ENCODE data around the gene FADS1. TPM values are rescaled to one million over a fixed set of nuclear protein-coding genes. Genes with fewer than 3 reads are reported as not detected.

Gene FADS1
- total RNA-seq, 1 donor from 2014 or later: 34.8 TPM

DNA sequence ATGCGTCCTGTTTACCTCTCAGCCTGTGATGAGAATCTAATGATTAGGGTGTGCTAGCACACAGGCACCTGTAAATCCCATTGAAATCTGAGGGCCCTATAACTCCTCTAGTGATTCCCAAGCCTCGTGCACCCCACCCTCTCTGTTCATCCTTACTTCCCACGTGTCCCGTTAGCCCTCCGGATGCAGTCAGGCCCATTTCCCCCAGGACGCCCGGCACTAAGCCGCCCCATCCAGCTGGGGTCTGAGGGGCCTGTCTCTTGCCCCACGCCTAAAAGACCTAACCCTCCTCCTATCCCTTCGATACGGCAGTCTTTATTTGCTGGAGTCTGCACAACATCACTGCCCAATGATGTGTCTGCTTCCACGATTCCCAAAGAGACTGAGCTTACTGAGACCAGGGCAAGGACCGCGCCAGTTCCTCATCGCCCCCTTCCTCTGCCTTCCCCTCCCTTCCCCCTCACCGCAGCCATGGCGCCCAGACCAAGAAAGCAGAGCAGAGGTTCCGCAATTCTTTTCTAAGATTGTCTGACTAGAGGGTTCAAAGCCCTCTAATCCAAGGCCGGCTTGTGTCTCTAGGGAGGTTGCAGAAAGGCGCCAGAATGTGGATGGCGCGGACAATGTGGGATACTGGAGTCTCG, 10.2 kb upstream of the FADS1 start:
- DNase-seq: peak; percentile 52

- DNase-seq: no peak
Measured at GRCh38 chr11:61820174-61820573, 3.4 kb upstream of the FADS1 start.

DNA sequence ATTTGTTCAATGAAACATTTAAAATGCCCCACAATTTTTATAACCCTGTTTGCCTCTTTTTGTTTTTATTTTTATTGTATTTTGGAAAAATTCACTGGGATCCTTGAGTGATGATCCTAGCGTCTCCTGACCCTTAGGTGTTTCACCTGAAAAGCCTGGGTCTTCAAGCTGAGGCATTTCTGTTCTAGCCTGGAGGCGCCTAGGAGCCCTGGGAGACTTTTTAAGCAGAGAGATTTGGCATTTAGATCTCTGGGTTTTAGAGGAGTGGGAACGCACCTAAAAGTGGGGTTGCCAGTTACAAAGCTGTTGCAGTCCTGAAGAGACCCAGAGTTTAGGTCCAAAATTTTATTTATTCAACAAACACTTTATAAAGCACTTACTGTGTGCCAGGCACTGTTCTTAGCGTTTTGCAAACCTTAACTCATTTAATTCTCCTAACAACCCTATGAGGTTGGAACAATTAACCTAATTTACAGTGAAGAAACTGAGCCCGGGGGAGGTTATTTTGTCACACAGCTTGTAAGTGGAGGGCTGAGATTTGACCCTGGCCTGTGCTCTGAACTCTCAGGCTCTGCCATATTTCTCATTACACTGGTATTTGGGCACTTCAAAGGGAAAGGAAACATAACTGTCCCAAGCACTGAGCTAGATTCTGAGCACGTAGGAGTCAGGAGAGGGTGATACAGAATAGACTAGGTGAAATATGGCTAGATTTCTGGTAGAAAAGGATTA, 834 bp upstream of the FADS1 start:
- DNase-seq: no peak

DNA sequence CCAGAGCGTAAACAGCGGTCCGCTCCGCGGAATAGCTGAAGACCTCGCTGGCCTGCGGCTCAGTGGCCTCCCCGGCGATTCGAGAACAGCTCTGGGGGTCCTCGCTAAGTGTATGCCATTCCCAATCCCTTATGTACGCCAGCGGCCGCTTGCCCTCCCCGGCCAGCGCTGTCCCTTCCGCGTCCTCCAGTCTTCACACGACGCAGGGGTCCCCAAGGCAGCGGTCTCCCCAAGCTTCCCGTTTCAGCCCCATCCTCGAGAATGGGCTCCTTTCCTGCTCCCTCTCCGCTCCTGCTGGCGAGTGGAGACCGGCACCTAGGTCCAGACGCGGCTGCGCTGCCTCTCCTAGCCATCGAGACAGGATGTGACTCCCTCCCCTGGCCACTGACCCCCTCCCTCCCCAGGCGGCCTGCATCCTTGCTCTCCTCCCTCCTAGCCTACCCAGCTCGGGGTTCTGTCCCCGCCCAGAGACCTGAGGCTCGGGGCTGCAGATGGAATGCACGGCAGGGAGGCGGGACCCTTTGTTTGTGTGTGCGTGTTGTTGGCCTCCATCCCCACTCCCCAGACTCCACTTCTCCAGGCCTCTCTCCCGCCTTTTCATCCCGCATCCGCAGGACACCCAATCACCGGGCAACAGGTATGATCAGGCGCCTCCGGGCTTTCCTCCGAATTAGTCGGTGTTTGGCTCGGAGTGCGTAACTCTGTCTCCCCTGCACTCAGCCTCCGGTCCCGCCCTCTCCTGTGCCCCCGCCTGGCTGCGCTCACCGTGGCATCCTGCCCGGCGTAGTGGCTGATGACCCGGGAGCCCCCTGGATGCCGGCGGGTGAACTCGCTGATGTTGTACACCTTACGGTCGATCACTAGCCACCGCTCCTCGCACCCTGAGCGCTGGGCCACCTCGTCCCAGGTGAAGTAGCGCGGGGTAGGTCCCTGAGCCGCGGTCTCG, 740 bp downstream of the FADS1 start:
- peak; percentile 36 for DNase-seq

DNA sequence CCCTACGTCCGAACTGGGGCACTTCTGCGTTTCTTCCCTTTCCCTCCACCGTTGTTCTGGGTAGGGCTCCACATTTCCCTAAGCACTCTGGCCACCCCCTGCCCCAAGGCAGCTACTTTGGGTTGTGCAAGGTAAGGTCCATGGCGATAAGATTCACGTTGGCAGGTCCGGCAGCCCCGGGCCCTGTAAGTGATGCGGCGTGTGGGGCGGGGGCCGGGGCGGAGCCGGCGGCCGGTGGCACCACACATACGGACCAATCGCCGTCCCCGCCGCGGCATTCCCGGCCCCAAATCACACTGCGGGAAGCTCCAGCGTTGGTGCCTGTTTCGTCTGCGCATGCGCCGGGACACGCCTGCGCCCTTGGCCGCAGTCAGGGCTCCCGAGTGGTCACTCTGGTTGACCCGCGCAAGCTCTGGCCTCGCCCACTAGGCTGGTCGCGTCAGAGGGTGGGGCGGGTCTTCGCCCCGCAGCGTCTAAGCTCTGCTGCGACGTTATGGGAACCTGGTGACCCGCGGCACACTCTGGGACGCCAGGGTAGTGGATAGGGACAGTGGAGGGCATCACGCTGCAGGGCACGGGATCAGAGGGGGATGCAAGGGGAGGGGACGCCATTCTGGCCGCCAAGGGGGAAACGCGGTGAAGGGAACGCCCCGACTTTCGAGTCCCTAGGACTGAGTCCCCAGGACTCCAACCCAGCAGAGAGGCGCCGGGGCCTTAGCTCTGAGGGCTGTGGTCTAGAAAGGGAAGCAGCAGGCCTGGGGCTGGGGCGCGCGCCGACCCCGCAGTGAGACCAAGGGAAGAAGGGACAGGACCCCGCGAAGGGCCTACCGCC, 1.6 kb downstream of the FADS1 start:
- peak; percentile 88 for DNase-seq

DNA sequence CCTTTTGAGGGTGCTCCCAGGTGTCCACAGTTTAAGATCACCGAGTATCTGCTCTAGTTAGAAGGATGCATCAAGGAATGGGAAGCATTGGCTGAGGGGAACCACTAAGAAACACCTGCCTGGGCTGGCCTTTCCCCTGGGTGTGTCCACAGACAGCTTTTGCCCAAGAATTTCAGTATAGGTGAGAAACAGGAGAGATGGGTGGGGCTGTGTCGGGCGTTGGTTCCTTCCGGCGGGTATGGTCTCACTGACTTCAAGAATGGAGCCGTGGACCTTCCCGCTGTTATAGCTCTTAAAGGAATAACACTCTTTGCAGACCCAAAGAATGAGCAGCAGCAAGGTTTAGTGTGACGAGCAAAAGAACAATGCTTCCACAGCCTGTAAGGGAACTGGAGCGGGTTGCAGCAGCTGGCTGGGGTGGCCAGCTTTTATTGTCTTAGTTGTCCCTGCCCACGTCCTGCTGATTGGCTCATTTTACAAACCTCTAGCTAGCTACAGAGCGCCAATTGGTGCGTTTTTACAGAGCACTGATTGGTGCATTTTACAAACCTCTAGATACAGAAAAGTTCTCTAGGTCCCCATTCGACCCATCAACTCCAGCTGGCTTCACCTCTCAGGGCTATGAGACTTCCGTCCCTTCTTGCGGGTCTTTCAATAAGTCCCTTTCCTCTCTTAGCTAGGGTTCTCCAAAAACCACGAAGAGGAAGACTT, 2.4 kb downstream of the FADS1 start:
- DNase-seq: peak; percentile 34

DNA sequence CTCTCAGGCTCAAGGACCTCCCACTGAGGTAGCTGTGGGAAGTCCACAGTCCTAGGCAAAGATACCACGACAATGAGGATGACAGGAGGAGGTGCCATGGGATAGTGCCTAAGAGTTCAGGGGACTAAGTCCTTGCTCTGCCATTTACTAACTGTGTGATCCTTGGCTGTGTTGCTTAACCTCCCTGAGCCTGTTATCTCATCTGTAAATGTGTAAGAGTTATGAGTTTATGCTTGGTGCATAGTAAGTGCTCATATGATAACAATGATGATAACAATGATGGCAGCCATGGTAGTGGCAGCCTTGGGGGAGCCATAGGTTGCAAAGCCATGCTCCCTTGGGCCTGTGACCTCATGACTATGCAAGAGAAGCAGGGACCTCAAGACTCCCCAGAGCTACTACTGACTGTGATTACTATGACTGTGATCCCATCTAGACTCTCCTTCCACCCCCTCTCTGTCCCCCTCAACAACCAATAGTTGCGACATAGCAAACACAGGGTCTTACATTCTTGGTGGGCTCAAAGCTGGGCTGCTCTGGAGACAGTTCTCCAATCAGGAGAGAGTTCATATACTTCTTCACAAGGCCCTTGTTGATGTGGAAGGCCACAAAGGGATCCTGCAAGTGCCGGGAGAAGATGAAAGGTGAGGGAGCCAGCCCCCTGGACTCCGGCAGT, 3.9 kb downstream of the FADS1 start:
- DNase-seq: no peak

DNA sequence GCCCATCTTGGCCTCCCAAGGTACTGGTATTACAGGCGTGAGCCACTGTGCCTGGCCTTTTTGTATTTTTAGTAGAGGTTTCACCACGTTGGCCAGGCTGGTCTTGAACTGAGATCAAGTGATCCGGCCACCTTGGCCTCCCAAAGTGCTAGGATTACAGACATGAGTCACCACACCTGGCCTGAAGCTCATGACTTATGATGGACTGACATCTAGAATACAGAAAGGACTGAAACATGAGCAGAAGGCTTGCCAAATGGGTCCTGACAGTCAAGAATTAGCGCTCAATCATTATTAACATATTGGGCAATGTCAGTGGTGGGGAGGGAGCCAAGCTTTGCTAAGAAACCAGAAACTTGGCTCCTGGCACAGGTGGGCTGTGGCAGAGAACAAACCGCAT, 5.0 kb downstream of the FADS1 start:
- DNase-seq: no peak

DNA sequence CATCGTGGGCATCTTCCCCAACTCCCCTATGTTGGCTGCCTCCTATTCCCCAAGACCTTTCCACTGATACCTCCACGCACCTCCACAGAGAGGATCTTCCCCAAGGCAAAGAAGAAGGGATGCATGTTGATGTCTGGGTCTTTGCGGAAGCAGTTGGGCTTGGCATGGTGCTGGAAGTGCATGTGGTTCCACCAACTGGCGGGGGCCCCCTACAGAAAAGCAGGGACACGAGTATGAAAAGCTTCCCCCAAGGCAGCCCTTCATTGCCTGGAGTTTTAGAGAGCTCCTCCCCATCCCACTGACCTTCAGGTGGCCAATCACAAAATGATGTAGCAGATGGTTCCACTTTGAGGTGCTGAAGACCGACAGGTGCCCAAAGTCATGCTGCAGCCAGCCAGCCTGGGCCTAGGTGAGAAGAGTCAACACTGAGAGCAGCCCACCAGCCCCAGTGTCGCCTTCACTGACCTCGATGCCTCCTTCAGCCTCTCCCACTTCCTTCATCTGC, 6.1 kb downstream of the FADS1 start:
- no peak for DNase-seq

- DNase-seq: no peak
Measured at GRCh38 chr11:61806785-61807184, 10.0 kb downstream of the FADS1 start.

DNA sequence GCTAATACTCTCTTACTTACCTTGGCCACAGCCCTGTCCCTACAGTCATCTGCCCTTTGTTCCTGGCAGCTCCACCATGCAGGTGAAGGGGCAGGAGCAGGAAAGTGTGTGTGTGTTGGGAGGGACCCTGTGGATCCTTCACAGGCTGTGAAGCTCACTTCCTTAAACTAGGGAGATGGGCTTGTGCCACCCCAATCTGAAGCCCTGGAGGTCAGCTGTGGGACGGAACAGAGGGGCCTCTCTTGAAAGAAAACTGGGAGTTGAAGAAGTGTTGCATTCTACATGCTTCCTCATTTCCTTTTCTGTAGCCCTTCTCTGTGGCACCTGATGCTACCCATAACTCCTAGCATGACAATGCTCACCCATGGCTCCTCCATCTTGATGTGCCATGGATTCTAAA, 11.7 kb downstream of the FADS1 start:
- no peak for DNase-seq

DNA sequence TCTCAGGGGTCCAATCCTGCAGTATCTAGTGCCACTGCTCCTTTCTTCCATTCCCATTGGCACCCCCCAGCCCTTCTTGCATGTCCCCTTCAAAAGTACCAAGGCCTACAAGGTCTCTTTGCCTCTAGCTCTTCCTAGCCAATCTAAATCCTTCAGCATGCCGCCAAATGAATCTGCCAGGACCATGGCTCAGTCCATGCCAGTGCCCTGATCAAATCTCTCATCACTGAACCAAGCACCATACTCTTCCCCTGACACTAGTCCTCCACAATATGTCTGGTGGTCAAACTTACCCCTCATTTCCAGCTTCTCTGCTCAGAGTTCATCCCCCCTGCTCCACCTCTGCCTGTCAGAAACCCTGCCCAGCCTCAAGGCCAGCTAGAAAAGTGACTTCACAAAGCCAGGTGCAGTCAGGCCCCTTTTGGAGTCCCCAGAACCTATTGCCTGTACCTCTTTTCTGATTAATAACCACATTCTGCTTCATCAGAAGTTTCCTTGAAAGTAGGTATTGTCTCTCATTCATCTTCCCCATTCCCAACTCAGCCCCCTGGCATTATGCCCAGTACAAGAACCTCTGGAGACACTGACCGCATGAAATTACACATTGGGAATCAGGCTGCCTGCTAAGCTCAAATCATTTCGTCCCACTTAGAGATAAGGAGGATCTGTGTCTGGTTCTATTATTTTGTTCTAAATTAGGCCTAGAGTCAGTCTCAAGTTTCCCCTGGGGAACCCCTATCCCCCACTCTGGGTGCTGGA, 12.7 kb downstream of the FADS1 start:
- DNase-seq: no peak

GRCh38 chr11:61802605-61803004, 14.2 kb downstream of the FADS1 start:
- no peak for DNase-seq

DNA sequence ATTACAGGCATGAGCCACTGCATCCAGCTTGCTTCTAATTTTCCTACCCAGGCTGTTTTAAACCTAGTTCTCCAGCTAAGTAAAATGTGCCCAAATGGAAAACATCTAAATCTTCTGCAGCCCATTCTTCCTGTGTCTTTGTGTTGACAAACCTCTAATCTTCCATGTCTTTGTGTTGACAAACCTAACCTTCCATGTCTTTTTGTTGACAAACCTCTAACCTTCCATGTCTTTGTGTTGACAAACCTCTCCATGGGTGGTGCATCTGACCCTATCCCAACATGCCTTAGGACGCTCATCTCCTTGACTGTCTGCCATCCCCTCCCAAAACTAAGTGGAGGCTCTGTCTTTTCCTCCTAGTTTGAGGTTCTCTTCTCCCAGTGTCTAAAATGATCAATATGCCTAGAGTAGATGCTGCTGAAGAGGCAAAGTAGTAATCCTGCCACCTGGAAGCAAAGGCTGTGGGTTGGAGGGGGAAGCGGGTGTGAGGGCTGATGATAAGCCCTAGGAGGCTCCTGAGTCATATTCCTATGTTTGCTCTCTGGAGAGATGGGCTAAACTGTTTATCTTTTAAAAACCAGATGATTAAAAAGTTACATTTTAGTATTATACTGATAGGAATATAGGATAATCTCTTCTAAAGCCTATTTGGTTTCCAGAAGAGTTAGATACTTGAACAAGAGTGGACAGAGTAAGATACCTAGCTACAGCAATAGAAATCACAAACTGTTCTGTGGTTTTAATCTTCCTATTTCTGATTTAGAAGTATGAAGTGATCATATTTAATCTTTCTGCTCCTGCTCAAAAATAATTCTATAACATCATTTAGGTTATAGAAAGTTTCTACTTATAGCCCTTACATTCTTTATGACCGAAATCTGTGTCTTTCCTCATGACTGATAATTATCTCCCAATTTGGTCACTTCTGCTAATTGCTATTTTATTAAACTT, 16.2 kb downstream of the FADS1 start:
- no peak for DNase-seq

DNA sequence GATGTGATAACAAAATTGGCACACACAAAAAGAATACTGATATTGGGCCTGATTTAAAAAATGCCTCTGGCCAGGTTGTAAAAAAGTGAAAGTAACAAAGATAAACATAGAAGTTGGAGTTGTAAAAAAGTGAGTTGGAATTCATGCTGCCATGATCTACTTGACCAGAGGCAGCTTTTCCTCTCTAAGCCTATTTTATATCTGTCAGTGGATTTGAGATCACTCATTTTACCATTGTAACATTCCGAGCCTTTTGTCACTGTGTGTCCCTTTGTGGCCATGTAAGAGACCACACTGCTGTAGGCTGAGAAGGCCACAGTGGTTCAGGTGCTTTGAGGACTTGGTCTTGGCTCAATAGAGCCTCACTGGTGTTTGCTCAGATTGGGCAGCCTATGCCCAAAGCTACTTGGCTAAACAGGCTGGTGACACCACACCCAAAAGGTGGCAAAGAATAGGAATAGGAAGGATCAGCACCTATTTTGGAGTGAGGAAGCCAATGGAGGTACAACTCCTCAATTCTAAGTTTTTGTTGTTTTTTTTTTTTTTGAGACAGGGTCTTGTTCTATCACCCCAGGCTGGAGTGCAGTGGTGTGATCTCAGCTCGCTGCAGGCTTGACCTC, 17.0 kb downstream of the FADS1 start:
- no peak for DNase-seq

GRCh38 chr11:61797263-61797944, 19.4 kb downstream of the FADS1 start:
- peak; percentile 79 for DNase-seq

DNA sequence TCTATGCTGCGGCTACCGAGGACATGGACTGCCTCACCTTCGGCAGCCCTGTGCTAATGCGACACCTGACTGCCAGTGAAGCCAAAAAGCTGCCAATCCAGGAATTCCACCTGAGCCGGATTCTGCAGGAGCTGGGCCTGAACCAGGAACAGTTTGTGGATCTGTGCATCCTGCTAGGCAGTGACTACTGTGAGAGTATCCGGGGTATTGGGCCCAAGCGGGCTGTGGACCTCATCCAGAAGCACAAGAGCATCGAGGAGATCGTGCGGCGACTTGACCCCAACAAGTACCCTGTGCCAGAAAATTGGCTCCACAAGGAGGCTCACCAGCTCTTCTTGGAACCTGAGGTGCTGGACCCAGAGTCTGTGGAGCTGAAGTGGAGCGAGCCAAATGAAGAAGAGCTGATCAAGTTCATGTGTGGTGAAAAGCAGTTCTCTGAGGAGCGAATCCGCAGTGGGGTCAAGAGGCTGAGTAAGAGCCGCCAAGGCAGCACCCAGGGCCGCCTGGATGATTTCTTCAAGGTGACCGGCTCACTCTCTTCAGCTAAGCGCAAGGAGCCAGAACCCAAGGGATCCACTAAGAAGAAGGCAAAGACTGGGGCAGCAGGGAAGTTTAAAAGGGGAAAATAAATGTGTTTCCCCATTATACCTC, 20.8 kb downstream of the FADS1 start:
- DNase-seq: no peak

Data from skin of body (tissue), 2 donors.